ENCODE results near the gene CRLF1.

CRLF1 gene

DNA sequence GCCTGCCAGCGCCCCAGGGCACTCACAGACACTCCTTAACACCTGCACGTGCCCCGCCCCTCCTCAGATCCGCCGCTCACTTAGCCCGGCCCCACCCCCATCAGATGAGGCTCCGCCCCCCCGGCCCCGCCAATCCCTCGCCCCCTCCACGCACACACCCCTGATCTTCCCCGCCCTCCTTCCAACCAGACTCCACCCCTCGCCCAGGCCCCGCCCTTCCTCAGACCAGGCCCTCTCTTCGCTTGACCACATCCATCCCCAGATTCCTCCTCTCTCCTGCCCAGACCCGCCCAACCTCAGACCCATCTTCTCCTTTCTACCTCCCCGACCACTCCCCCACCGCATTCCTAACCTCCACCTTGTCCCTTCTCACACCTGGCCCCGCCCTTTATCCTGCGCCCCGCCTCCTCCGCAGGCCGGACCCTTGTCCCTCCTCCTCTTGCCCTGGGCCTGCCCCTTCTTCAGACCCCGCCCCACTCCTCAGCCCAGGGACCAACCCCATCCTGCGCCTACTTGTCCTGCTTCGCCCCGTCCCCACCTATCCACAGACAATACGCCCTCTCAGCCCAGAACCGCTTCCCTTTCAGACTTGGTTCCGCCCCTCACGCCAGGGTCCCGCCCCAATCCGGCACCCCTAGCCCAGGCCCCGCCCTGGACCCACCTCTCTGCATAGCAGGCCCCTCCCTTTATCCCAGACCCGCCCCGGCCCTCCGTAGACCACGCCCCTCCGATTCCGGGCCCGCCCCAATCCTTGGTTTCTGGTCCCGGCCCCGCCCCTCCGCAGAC, 29.8 kb upstream of the CRLF1 start:
- DNase-seq = peak; percentile 100

DNA sequence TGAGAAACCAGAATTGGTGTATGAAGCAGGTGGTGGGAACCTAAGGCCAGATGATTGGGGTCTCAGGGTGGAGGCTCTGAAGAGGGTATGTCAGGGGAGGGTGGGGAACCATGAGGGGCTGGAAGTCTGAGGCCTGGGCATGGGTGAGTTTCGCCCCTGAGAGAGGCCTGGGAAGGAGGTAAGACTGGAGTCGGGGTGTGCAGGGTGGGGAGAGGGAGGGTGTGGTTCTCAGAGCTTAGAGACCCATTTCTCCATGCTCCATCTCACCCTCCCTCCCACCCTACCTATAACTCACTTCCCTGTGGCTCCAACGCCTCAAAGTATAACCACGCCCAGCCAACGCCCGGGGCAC, 29.2 kb upstream of the CRLF1 start:
- no peak for DNase-seq

GRCh38 chr19:18634612-18635297, 28.2 kb upstream of the CRLF1 start:
- no peak for DNase-seq

DNA sequence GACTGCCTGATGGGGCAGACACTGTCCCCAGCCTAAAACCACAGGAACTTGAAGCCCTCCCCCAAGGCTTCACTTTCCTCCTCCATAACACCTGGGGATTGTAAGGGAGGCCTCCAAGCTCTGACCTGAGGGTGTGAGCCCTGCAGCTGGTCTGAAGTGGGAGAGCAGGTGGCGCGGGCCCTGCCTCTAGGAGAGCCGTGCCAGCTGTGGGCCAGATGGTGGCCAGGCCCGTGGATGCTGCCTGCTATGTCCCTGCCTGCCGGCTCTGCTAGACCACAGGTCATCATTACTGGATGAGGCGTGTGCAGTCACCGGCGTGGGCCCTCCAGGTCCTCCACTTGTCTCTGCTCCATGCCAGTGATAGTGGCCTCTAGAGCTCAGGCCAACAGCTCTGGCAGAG, 26.7 kb upstream of the CRLF1 start:
- DNase-seq = no peak

DNA sequence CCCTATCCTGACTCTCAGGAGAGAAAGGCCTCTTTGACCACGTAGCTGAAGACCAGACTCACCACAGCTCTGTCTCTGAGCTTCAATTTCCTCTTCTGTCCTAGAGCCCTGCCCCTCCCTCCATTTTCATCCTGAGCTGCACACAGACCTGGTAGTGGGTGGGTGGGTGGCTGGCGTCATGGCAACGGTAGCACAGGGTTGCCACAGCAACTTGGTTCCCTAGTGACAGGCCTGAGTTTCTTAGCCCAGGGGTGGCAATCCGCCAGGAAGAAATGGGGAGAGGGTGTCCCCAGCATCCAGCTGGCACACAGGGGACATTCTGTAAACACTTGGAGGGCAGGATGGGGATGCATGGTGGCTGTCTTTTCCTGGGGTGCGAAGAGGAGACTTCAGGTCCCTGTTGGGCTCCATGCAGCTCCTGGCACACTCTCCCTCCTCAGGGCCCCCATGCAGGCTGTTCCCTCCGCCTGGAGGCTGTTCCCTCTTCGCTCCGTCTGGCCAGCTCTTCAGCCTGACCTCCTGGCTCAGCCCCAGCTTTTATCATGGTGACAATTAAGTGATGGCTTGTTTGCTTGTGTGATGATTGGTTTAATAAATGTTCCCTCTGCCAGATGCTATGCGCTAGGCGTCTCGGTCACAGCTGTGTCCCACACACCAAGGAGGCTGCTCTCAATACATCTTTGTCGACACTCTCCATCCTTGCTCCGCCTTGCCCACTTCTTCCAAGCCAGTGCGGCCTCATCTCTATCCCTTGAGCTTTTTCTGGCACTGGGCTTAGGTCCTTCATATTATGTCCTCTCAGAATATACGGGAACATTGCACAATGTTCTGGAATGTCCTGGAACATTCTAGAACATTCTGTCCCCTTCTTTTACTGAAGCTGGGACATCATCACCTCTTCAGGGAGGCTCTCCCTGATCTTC, 22.8 kb upstream of the CRLF1 start:
- no peak for DNase-seq

- no peak for DNase-seq
These were observed 20.3 kb upstream of the CRLF1 start for GRCh38 chr19:18626906-18627305.

DNA sequence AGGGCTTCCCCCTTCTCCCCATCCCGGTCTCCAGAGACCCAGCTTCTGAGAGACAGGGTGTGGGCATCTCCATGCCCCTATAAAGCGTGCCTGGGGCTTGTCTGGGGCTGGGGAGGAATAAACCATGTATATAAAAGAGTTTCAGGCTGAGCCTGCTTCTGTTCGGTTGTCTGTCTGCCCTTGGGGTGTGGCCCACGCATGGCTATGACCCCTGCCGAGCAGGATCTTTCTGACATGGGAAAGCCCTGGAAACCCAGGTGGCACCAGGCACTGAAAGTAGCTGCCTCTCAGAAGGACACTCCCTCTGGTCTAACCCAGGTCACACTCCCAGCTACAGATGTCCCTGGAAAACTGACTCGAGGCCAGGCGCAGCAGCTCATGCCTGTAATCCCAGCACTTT, 14.3 kb upstream of the CRLF1 start:
- no peak for DNase-seq

DNA sequence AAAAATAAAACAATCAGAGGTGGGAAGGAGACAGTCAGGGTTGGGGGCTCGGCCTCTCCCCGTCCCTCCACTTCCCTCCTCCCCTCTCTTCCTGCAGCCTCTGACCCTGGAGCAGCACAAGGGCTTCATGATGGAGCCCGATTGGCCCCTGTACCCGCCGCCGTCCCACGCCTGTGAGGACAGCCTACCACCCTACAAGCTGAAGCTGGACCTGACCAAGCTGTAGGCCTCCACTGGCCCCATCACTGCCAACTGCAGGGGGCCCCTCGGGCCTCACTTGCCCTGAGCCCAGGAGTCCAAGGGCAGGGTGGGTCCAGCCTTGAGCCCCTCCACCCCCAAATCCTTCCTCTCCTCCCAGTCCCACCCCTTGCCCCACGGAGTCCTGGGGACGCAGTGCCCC, 13.7 kb upstream of the CRLF1 start:
- DNase-seq = no peak

DNA sequence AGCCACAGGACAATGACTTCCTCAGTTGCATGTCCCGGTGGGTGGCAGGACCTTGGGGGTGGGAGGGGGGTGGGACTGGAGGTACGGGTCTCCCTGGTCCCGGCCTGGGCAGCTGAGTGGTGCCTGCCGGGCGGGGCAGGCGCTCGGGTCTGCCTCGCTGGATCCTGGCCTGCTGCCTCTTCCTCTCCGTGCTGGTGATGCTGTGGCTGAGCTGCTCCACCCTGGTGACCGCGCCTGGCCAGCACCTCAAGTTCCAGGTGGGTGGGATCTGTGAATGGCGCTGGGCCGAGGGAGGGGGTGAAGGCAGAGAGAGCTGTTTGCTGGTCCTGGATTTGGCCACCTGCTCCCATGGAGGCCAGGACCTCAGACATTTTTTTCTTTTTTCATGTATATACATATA, 11.6 kb upstream of the CRLF1 start:
- DNase-seq = no peak

DNA sequence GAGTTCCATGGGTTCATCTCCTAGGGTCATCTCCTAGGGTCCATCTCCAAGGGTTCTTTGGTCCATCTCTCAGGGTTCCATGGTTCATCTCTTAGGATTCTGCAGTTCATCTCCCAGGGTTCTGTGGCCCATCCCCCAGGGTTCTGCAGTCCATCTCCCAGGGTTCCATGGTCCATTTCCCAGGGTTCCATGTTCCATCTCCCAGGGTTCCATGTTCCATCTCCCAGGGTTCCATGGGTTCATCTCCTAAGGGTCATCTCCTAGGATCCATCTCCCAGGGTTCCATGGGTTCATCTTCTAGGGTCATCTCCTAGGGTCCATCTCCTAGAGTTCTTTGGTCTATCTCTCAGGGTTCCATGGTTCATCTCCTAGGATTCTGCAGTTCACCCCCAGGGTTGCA, 11.0 kb upstream of the CRLF1 start:
- DNase-seq = no peak

DNA sequence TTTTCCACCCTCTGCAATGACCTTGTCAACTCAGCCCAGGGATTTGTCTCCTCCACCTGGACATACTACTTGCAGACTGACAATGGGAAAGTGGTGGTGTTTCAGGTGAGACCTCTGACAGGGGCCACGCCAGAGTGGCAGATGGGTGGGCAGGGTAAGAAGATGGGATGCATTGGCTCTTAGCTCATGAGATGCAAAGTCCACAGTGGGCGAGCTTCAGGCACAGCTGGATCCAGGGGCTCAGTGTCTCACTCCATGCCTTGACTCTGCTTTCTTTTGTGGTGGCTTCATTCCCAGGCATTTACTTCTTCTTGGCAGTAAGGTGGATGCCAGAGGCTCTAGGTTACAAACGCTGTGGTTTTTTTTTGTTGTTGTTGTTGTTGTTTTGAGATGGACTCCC, 9.4 kb upstream of the CRLF1 start:
- DNase-seq = no peak

GRCh38 chr19:18613589-18614234, 7.1 kb upstream of the CRLF1 start:
- no peak for DNase-seq

DNA sequence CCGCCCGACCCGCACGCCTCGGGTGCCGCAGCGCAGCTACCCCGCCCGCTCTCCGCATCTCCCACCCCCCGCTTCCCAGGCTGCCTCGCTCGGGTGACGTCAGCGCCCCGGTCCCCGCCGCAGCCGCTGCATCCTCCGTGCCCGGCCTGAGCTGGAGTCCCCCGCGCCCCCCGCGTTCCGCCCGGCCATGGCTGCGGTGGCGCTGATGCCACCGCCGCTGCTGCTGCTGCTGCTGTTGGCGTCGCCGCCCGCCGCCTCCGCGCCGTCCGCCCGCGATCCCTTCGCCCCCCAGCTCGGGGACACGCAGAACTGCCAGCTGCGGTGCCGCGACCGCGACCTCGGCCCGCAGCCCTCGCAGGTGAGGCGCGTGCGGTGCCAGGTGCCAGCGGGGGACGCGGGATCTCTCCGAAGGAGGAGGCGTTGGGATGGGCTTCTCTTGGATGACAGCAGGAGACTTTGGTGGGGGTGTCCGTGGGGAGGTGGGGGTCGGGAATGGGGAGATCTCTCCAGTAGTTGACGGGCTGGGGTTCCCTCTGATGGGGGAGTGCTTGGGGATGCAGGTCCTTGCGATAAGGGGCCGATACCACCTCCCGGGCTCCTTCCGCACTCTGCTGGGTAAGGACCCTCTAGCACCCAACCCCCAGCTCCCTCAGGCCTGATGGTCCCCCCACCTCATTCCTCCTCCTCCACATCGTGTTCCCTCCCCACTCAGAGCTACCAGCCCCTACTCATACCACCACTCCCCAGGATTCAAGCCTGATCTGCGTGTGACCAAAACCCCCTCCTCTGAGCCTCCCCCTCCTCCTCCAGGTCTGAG, 6.4 kb upstream of the CRLF1 start, which contains the start of gene TMEM59L:
TSS of gene TMEM59L (plus strand) at position 99 of the 817 bp plus-strand sequence. CDS start at position 188, 89 bp downstream.
- DNase-seq = peak; percentile 55

GRCh38 chr19:18612051-18612771, 5.6 kb upstream of the CRLF1 start:
- no peak for DNase-seq

GRCh38 chr19:18611327-18612050, 4.9 kb upstream of the CRLF1 start:
- no peak for DNase-seq

DNA sequence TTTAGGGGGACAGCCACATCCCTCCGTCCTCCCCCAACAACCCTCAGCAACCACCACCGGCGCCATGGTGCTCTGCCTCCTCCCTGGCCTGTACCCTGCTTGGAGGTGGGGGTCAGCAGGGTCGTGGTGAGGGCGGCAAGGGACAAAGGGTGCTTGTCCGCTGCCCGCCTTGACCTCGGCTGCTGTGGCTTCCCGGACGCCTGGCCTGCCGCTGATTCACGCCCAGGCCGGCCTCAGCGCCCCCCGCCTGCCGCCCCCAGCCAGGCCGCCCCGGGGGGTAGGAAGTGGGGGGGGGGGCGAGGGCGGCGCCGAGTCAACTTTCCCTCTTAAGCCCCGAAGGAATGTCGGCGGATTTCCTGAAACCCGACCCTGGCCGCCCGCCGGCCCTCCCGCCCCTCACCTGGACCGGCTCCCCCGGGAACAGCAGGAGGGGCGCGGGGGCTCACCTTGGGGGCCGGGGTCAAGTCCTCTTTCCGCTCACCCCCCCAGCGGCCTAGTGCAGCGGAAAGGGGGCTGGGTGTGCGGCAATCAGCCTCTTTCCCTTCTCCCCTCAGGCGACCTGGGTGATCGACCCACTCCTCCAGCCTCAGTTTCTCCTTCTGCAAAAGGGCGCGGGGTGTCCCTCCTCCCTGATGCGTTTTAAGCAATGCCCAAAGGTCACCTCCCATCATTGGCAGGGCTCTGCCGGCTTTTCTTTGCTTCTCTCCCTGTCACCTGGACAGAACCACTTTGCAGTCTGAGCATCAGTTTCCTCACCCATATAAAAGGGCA, 4.1 kb upstream of the CRLF1 start:
- DNase-seq = no peak

GRCh38 chr19:18610245-18610555, 3.6 kb upstream of the CRLF1 start:
- DNase-seq = no peak

GRCh38 chr19:18609717-18610051, 3.1 kb upstream of the CRLF1 start:
- no peak for DNase-seq

GRCh38 chr19:18608805-18609716, 2.5 kb upstream of the CRLF1 start:
- DNase-seq = no peak
